K562 (cell line): Measurements from ENCODE around the gene ZNF467. TPM values are rescaled to one million over a fixed set of nuclear protein-coding genes. Genes with fewer than 3 reads are reported as not detected.

Experiments used
- ATAC-seq: fragments of 200-7000 bp; cut with Tn5 transposase; 3 replicates; pipeline ENCODE4 v1.9.1; 2020; ENCODE audit warnings: moderate library complexity
- BruUV-seq: library from RNA; stranded (reverse); fragments of 400-500 nt; replicated peaks from 2 replicates; lab custom pipeline; 2021; lab: Mats Ljungman, UMichigan
- CTCF ChIA-PET: fragments of 300-600 bp; formaldehyde crosslinking; extraction: SDS; loops from one replicate; lab custom pipeline; 2021; ENCODE audit warnings: low intra/inter-chr PET ratio; lab: Yijun Ruan, JAX
- POLR2A ChIA-PET: fragments of 300-600, 350-650 bp; sonication (Branson Sonifier 250); formaldehyde crosslinking; extraction: SDS; loops from one replicate; lab custom pipeline; 2021; ENCODE audit warnings: antibody characterized with exemption, inconsistent platforms; lab: Yijun Ruan, JAX
- DNase-seq, 4 experiments: peaks; one replicate each; pipeline versions ENCODE4 v3.0.0 to v3.0.0-alpha.2; 2011 to 2018; ENCODE audit warnings: low spot score in 3 of 4, mixed read lengths in 3 of 4; ENCODE audit errors: extremely low read depth in 1 of 4
- FAIRE-seq: peaks from 2 replicates; lab custom pipeline; 2011; peaks lifted over from hg19 to GRCh38; lab: Jason Lieb, UNC
- H2AFZ ChIP-seq: 2 replicates; pipeline ENCODE4 v1.6.0; 2011; ENCODE audit warnings: low read depth, low read length, control low read depth, inconsistent platforms
- H3K27ac ChIP-seq: fragments of 200-600 bp; 3 replicates; pipeline ENCODE4 v1.8.0; 2011; ENCODE audit warnings: low read depth, mild to moderate bottlenecking, control low read depth, inconsistent platforms, low read length, moderate library complexity, mixed read lengths; ENCODE audit errors: extremely low read depth
- H3K27me3 ChIP-seq, 2 experiments: fragments of 300-600 bp in 1 of 2; 2 replicates in 1 of 2; 3 replicates in 1 of 2; pipeline versions ENCODE4 v1.6.0 to v1.8.0; 2011; ENCODE audit warnings: inconsistent platforms in 2 of 2, low read length in 2 of 2, mild to moderate bottlenecking in 1 of 2, mixed read lengths in 1 of 2, moderate library complexity in 1 of 2; ENCODE audit not compliant: control insufficient read depth in 2 of 2, insufficient read depth in 2 of 2
- H3K36me3 ChIP-seq: fragments of 300-600 bp; 3 replicates; pipeline ENCODE4 v1.8.0; 2011; ENCODE audit warnings: mild to moderate bottlenecking, low read length, inconsistent platforms; ENCODE audit not compliant: control insufficient read depth, insufficient read depth
- H3K4me1 ChIP-seq, 2 experiments: fragments of 200-600 bp in 1 of 2; replicated peaks in 1 of 2; 2 replicates in 1 of 2; 3 replicates in 1 of 2; pipeline versions ENCODE4 v1.5.1 to v1.8.0; 2011; ENCODE audit warnings: inconsistent platforms in 2 of 2, low read length in 2 of 2, mild to moderate bottlenecking in 1 of 2, mixed read lengths in 1 of 2, moderate library complexity in 1 of 2; ENCODE audit not compliant: control insufficient read depth in 2 of 2, insufficient read depth in 2 of 2
- H3K4me2 ChIP-seq: 2 replicates; pipeline ENCODE4 v1.6.1; 2011; ENCODE audit warnings: low read length, control low read depth, inconsistent platforms, mixed read lengths; ENCODE audit not compliant: insufficient read depth
- H3K4me3 ChIP-seq: fragments of 200-600 bp; sonication (generic), shearing (Covaris generic); 2 replicates; pipeline ENCODE4 v1.5.1; 2016; ENCODE audit warnings: control low read depth, inconsistent platforms
- H3K79me2 ChIP-seq: fragments of 200-600 bp; 3 replicates; pipeline ENCODE4 v1.8.0; 2011; ENCODE audit warnings: low read length, inconsistent platforms; ENCODE audit not compliant: control insufficient read depth, insufficient read depth
- H3K9ac ChIP-seq, 2 experiments: 2 replicates each; pipeline versions ENCODE4 v1.6.0 to v1.6.1; 2011; ENCODE audit warnings: low read depth in 2 of 2, low read length in 2 of 2, control low read depth in 1 of 2, inconsistent platforms in 1 of 2, mild to moderate bottlenecking in 1 of 2, mixed read lengths in 1 of 2; ENCODE audit not compliant: insufficient read depth in 1 of 2
- H3K9me1 ChIP-seq: one replicate; pipeline ENCODE4 v1.6.0; 2011; ENCODE audit warnings: inconsistent platforms, mild to moderate bottlenecking, low read length, moderate library complexity; ENCODE audit not compliant: control insufficient read depth, insufficient read depth
- H3K9me3 ChIP-seq: replicated peaks from 2 replicates; pipeline ENCODE4 v1.5.1; 2011; ENCODE audit warnings: low read depth, low read length, inconsistent platforms; ENCODE audit not compliant: control insufficient read depth, insufficient read depth
- H4K20me1 ChIP-seq: replicated peaks from 2 replicates; pipeline ENCODE4 v1.6.1; 2011; ENCODE audit warnings: low read length, inconsistent platforms, mixed read lengths; ENCODE audit not compliant: control insufficient read depth, insufficient read depth
- CBFB ChIP-seq: sonication (generic); formaldehyde crosslinking; IDR thresholded peaks from 2 replicates; pipeline ENCODE4 v1.4.0; 2020; ENCODE audit warnings: mild to moderate bottlenecking, missing genetic modification reagents
- ETV1 ChIP-seq: fragments of 450-650 bp; conservative IDR thresholded peaks from 2 replicates; pipeline ENCODE4 v1.6.1; 2016; ENCODE audit warnings: missing genetic modification characterization, control low read depth, low read depth, missing compliant biosample characterization
- FOXM1 ChIP-seq, 2 experiments: fragments of 450-650 bp in 1 of 2; sonication (generic) in 1 of 2; formaldehyde crosslinking in 1 of 2; IDR thresholded peaks; 2 replicates each; pipeline versions ENCODE4 v1.6.1 to v1.9.0; 2017 to 2022; ENCODE audit warnings: low read depth in 2 of 2, mild to moderate bottlenecking in 2 of 2, missing genetic modification reagents in 1 of 2, moderate library complexity in 1 of 2
- GABPB1 ChIP-seq: sonication (generic); formaldehyde crosslinking; IDR thresholded peaks from 2 replicates; pipeline ENCODE4 v1.8.0; 2022; ENCODE audit warnings: mild to moderate bottlenecking, missing genetic modification reagents
- KLF1 ChIP-seq: fragments of 450-650 bp; IDR thresholded peaks from 2 replicates; pipeline ENCODE4 v1.6.1; 2016; ENCODE audit warnings: missing genetic modification characterization, missing compliant biosample characterization
- MECOM ChIP-seq: fragments of 250-450 bp; sonication (Bioruptor Pico); IDR thresholded peaks from 2 replicates; pipeline ENCODE4 v1.8.0; 2022; ENCODE audit warnings: inconsistent platforms
- MED1 ChIP-seq: sonication (generic); formaldehyde crosslinking; IDR thresholded peaks from 2 replicates; pipeline ENCODE4 v1.8.1; 2023; ENCODE audit warnings: missing genetic modification reagents, borderline replicate concordance
- NCOA1 ChIP-seq: fragments of 450-650 bp; IDR thresholded peaks from 2 replicates; pipeline ENCODE4 v1.6.1; 2016; ENCODE audit warnings: low read depth
- NRF1 ChIP-seq, 2 experiments: fragments of 450-650 bp; IDR thresholded peaks in 1 of 2; conservative IDR thresholded peaks in 1 of 2; 2 replicates each; pipeline ENCODE4 v1.6.1; 2014; ENCODE audit warnings: mild to moderate bottlenecking in 2 of 2
- RBM34 ChIP-seq: fragments of 200-400 bp; formaldehyde crosslinking; IDR thresholded peaks from 2 replicates; pipeline ENCODE4 v1.6.1; 2018; ENCODE audit warnings: low read length, borderline replicate concordance; ENCODE audit not compliant: insufficient read depth
- TGIF2 ChIP-seq: sonication (generic); formaldehyde crosslinking; IDR thresholded peaks from 2 replicates; pipeline ENCODE4 v1.8.1; 2022; ENCODE audit warnings: mild to moderate bottlenecking, missing genetic modification reagents, moderate library complexity
- ZBTB7A ChIP-seq: IDR thresholded peaks from 2 replicates; pipeline ENCODE4 v1.6.1; 2011; ENCODE audit warnings: low read depth, mild to moderate bottlenecking, low read length, moderate library complexity, borderline replicate concordance; ENCODE audit not compliant: control insufficient read depth
- ZNF263 ChIP-seq: sonication (generic); formaldehyde crosslinking; IDR thresholded peaks from 2 replicates; pipeline ENCODE4 v1.8.0; 2022; ENCODE audit warnings: mild to moderate bottlenecking, missing genetic modification reagents, borderline replicate concordance
- ZNF3 ChIP-seq: fragments of 250-450 bp; sonication (Bioruptor Pico); IDR thresholded peaks from 2 replicates; pipeline ENCODE4 v1.5.0; 2021; ENCODE audit warnings: mild to moderate bottlenecking, moderate library complexity
- ZNF75A ChIP-seq: fragments of 450-650 bp; formaldehyde crosslinking; IDR thresholded peaks from 2 replicates; pipeline ENCODE4 v1.4.0; 2020; ENCODE audit warnings: mild to moderate bottlenecking
- WGBS: fragments of 100-300 bp; shearing (Covaris generic); methylation state at CpG from one replicate; pipeline ENCODE4 v1.1.6; 2016; ENCODE audit warnings: low coverage, mixed read lengths; ENCODE audit not compliant: insufficient coverage; ENCODE audit errors: missing lambda C conversion rate; 5-methylcytosine and 5-hydroxymethylcytosine counted together
- in situ Hi-C: fragments of 300-500 bp; cut with MboI; formaldehyde crosslinking; loops from 4 replicates; pipeline ENCODE4 v1.15.0; 2018; ENCODE audit warnings: inconsistent platforms, mixed read lengths
- intact Hi-C: fragments of 100-400 bp; cut with micrococcal nuclease; formaldehyde crosslinking; loops from 2 replicates; pipeline ENCODE4 v1.14.2; 2022
- polyA plus RNA-seq, 8 experiments: library from polyadenylated mRNA; depleted of rRNA in 4 of 8; stranded (reverse) in 5 of 8; unstranded in 3 of 8; fragments of >200 nt; fragmentation: Nextera tagmentation in 2 of 8; fragmentation: Illumina TruSeq in 1 of 8; extraction: Ambion mirVana in 2 of 8; extraction: Trizol in 1 of 8; gene quantifications; 2 replicates each; pipeline versions ENCODE4 v1.2.1 to v1.2.3, GENCODE V29; 2011 to 2014; ENCODE audit warnings: inconsistent platforms in 1 of 8, missing spikeins in 1 of 8
- total RNA-seq, 7 experiments: library from RNA; depleted of rRNA in 6 of 7; stranded (reverse); fragments of >200 nt in 6 of 7; fragmentation: Illumina TruSeq in 2 of 7; extraction: Trizol in 2 of 7; gene quantifications; 2 replicates each; pipeline versions ENCODE4 v1.2.1 to v1.2.3, GENCODE V29; 2011 to 2021; ENCODE audit warnings: low replicate concordance in 1 of 7

The ZNF467 gene
- total and polyA plus RNA-seq, 9 of the 15 experiments (the other 6 are each of a cell fraction or from before 2014, with no cell fraction given), result 0.32 to 14.2 (median 1.7) TPM

DNA sequence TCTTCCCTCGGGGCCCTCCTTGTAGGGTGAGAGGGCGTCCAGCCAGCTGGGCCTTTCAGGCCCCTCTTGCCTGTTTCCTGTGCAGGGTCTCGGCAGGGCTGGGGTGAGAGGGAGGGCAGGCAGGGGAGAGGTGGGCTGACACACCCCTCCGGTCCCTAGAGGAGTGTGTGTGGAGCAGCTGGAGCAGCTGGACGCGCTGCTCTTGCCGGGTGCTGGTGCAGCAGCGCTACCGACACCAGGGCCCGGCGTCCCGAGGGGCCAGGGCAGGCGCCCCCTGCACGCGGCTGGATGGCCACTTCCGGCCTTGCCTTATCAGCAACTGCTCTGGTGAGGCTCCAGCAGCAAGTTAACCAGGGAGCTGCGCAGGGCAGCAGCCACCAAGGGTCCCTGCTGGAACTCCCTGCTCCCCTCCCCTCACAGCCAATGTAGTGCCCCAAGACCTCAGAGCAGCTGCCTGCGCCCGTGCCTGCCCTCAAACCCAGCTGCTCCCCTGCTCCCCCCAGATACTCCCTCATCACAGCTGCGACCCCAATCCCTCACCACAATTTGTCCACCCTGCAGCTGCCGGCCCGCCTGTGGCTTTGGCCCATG is 49.1 kb upstream of the ZNF467 start:
- peaks cover 29 to 87% of the 10 kb centered on the region in 2 experiments; a peak in 4 of 5 replicates for H3K27me3 ChIP-seq
- peaks cover 4% of the 10 kb centered on the region for H3K9me1 ChIP-seq
- DNase-seq (peak in 3 of 4 experiments; percentile 23 to 57 (median 56)), FAIRE-seq (no peak), ATAC-seq (peak; percentile 8)
- H3K27ac ChIP-seq, result no peak overlapping the region
- H3K79me2 ChIP-seq, result no peaks in the 10 kb centered on the region
- ChIA-PET POLR2A (interaction anchor here (0.8 kb wide), 2 partner anchors 9 to 12 kb away, joined by 3 to 4 read pairs; no protein-coding TSS in a partner anchor), CTCF (no interaction called here)
- peak; percentile 56; the same call in 1 of the 2 replicates for TF ChIP-seq GABPB1
- no peak for TF ChIP-seq MED1 (CRISPR knock-in tag)
- TF ChIP-seq ZNF75A (CRISPR knock-in tag), result no peak
- TF ChIP-seq KLF1 (tag), result 0 out of 2 replicates have a peak, but pooled peaks have one; percentile 24
- TF ChIP-seq ZNF263 (CRISPR knock-in tag), result no peak
- TF ChIP-seq ZBTB7A, result peak; percentile 84; the same call in 1 of the 2 replicates
- no peak for TF ChIP-seq MECOM (CRISPR knock-in tag)
- no peak for TF ChIP-seq RBM34
- TF ChIP-seq NRF1 (conservative IDR thresholded peaks at IDR 0.05 in 1 of 2, IDR thresholded peaks at IDR 0.05 in 1 of 2), result peak; percentile 70 to 77
- no peak for TF ChIP-seq TGIF2 (CRISPR knock-in tag)
- TF ChIP-seq CBFB (CRISPR knock-in tag), result 0 out of 2 replicates have a peak, but pooled peaks have one; percentile 46
- no peak for TF ChIP-seq FOXM1 (IDR thresholded peaks at IDR 0.05; ENCODE audit: low read depth)
- TF ChIP-seq FOXM1 (CRISPR knock-in tag; IDR thresholded peaks at IDR 0.05; ENCODE audit: low read depth), result 0 out of 2 replicates have a peak, but pooled peaks have one; percentile 2
- TF ChIP-seq ZNF3 (CRISPR knock-in tag), result no peak
- TF ChIP-seq NCOA1, result no peak
- 0 out of 2 replicates have a peak, but pooled peaks have one; percentile 24 for TF ChIP-seq ETV1 (tag)
- H3K9me3 ChIP-seq, result no peaks in the 10 kb centered on the region
- BruUV-seq, result no TSS peak
- H4K20me1 ChIP-seq, result peaks cover 40% of the 10 kb centered on the region
- peaks cover 11 to 81% of the 10 kb centered on the region in 2 experiments for H3K4me1 ChIP-seq
- in situ Hi-C loops, result no loop called here
- no peak overlapping the region for H2AFZ ChIP-seq
- H3K4me2 ChIP-seq, result 0 out of 2 replicates have a peak overlapping the region, but pooled peaks have one; percentile 24
- 4% methylated on average over 22 of the region's 22 CpGs for WGBS
- peak overlapping the region in 1 of 2 experiments; percentile 11; a peak in 2 of 4 replicates for H3K9ac ChIP-seq
- H3K4me3 ChIP-seq, result no peak overlapping the region
- H3K36me3 ChIP-seq, result no peaks in the 10 kb centered on the region
- intact Hi-C loops, result no loop called here
